CD14-positive monocyte (primary cell): ENCODE measurements around the gene MGAM2. TPM values are rescaled to one million over a fixed set of nuclear protein-coding genes. Genes with fewer than 3 reads are reported as not detected.

Source experiments
- DNase-seq, 3 donors: peaks; one replicate each; pipeline ENCODE4 v3.0.0-alpha.2; 2011 to 2022
- H2AFZ ChIP-seq: 2 replicates; pipeline ENCODE4 v1.6.0; 2012; ENCODE audit warnings: mild to moderate bottlenecking, low read depth, low read length, inconsistent platforms; ENCODE audit not compliant: insufficient read depth, poor library complexity, severe bottlenecking
- H3K27ac ChIP-seq, 2 donors: 1 replicate in 1 of 2; 2 replicates in 1 of 2; pipeline ENCODE4 v1.5.1; 2012 to 2013; ENCODE audit warnings: low read length in 2 of 2, control low read depth in 1 of 2, inconsistent platforms in 1 of 2, low read depth in 1 of 2, mild to moderate bottlenecking in 1 of 2
- H3K27me3 ChIP-seq, 2 donors: one replicate each; pipeline versions ENCODE4 v1.6.0 to v1.6.1; 2011 to 2013; ENCODE audit warnings: low read length in 2 of 2; ENCODE audit not compliant: control insufficient read depth in 2 of 2, insufficient read depth in 2 of 2
- H3K36me3 ChIP-seq, 2 donors: replicated peaks in 1 of 2; 1 replicate in 1 of 2; 2 replicates in 1 of 2; pipeline versions ENCODE4 v1.5.1 to v1.6.1; 2012 to 2013; ENCODE audit warnings: low read length in 2 of 2, control low read depth in 1 of 2, inconsistent platforms in 1 of 2, mild to moderate bottlenecking in 1 of 2; ENCODE audit not compliant: insufficient read depth in 2 of 2, control insufficient read depth in 1 of 2
- H3K4me1 ChIP-seq, 2 donors: 1 replicate in 1 of 2; 2 replicates in 1 of 2; pipeline versions ENCODE4 v1.5.1 to v1.6.1; 2012 to 2013; ENCODE audit warnings: low read length in 2 of 2, control low read depth in 1 of 2, inconsistent platforms in 1 of 2, mild to moderate bottlenecking in 1 of 2, moderate library complexity in 1 of 2; ENCODE audit not compliant: insufficient read depth in 2 of 2, control insufficient read depth in 1 of 2
- H3K4me2 ChIP-seq: replicated peaks from 2 replicates; pipeline ENCODE3; 2012; ENCODE audit warnings: low read length, moderate library complexity, mild to moderate bottlenecking; ENCODE audit not compliant: poor library complexity, severe bottlenecking; ENCODE audit errors: extremely low read depth
- H3K4me3 ChIP-seq, 3 experiments: fragments of 200-600 bp in 1 of 3; sonication (generic) in 1 of 3; replicated peaks in 1 of 3; 1 replicate in 2 of 3; 2 replicates in 1 of 3; pipeline ENCODE4 v1.5.1; 2011 to 2013; ENCODE audit warnings: low read length in 3 of 3, mild to moderate bottlenecking in 3 of 3, control low read depth in 2 of 3, low read depth in 2 of 3, inconsistent platforms in 1 of 3, moderate library complexity in 1 of 3
- H3K79me2 ChIP-seq: 2 replicates; pipeline ENCODE4 v1.6.0; 2012; ENCODE audit warnings: mild to moderate bottlenecking, control low read depth, inconsistent platforms, low read length, moderate library complexity; ENCODE audit not compliant: insufficient read depth
- H3K9ac ChIP-seq: 2 replicates; pipeline ENCODE4 v1.6.0; 2017; ENCODE audit warnings: low read length, mild to moderate bottlenecking; ENCODE audit not compliant: insufficient read depth, poor library complexity, severe bottlenecking
- H3K9me3 ChIP-seq, 2 donors: replicated peaks in 1 of 2; 1 replicate in 1 of 2; 2 replicates in 1 of 2; pipeline versions ENCODE4 v1.5.1 to v1.6.1; 2012 to 2013; ENCODE audit warnings: low read length in 2 of 2, control low read depth in 1 of 2; ENCODE audit not compliant: control insufficient read depth in 1 of 2, insufficient read depth in 1 of 2
- H4K20me1 ChIP-seq: 2 replicates; pipeline ENCODE4 v1.6.0; 2012; ENCODE audit warnings: mild to moderate bottlenecking, low read length, control low read depth, moderate library complexity; ENCODE audit not compliant: insufficient read depth
- H3K27ac Mint-ChIP-seq, 7 donors: one replicate each; pipeline ENCODE4 v1.8.0; 2020; ENCODE audit warnings: mild to moderate bottlenecking in 7 of 7, mixed read lengths in 7 of 7, moderate library complexity in 6 of 7, inconsistent platforms in 2 of 7
- H3K27me3 Mint-ChIP-seq, 3 donors: one replicate each; pipeline ENCODE4 v1.8.0; 2021 to 2022; ENCODE audit warnings: low read depth in 3 of 3, mild to moderate bottlenecking in 3 of 3, mixed read lengths in 3 of 3, moderate library complexity in 3 of 3, inconsistent platforms in 1 of 3
- H3K36me3 Mint-ChIP-seq, 2 donors: one replicate each; pipeline ENCODE4 v1.8.0; 2020; ENCODE audit warnings: mixed read lengths in 2 of 2, inconsistent platforms in 1 of 2, mild to moderate bottlenecking in 1 of 2
- H3K4me1 Mint-ChIP-seq: one replicate; pipeline ENCODE4 v1.8.0; 2020; ENCODE audit warnings: mild to moderate bottlenecking, mixed read lengths
- H3K4me3 Mint-ChIP-seq, 2 donors: one replicate each; pipeline ENCODE4 v1.8.0; 2020; ENCODE audit warnings: mild to moderate bottlenecking in 2 of 2, mixed read lengths in 2 of 2, moderate library complexity in 1 of 2
- H3K9me3 Mint-ChIP-seq, 7 donors: one replicate each; pipeline ENCODE4 v1.8.0; 2020 to 2022; ENCODE audit warnings: mixed read lengths in 7 of 7, mild to moderate bottlenecking in 6 of 7, moderate library complexity in 6 of 7, inconsistent platforms in 2 of 7
- WGBS: methylation state at CpG from one replicate; pipeline ENCODE4 v1.1.5; 2013; ENCODE audit warnings: missing lambda C conversion rate; ENCODE audit not compliant: insufficient coverage; 5-methylcytosine and 5-hydroxymethylcytosine counted together
- intact Hi-C, 2 donors: fragments of 100-400 bp; cut with micrococcal nuclease; formaldehyde crosslinking; loops; one replicate each; pipeline versions ENCODE4 v1.15.0 to v1.15.1; 2023
- polyA plus RNA-seq, 3 donors: library from polyadenylated mRNA; depleted of rRNA in 1 of 3; unstranded in 2 of 3; stranded (reverse) in 1 of 3; fragments of 300-500 nt in 2 of 3; fragments of >200 nt in 1 of 3; fragmentation: Illumina TruSeq in 2 of 3; gene quantifications; 1 replicate in 2 of 3; 2 replicates in 1 of 3; pipeline ENCODE4 v1.2.3, GENCODE V29; 2012 to 2021
- TF ChIP-seq, protein P1 (sequence below): fragments of 200-600 bp; IDR thresholded peaks from one replicate; pipeline ENCODE4 v1.8.0; 2022; ENCODE audit warnings: antibody characterized with exemption, mild to moderate bottlenecking

The MGAM2 gene
- polyA plus RNA-seq, 3 donors: 0.08 TPM; not detected in 2

DNA sequence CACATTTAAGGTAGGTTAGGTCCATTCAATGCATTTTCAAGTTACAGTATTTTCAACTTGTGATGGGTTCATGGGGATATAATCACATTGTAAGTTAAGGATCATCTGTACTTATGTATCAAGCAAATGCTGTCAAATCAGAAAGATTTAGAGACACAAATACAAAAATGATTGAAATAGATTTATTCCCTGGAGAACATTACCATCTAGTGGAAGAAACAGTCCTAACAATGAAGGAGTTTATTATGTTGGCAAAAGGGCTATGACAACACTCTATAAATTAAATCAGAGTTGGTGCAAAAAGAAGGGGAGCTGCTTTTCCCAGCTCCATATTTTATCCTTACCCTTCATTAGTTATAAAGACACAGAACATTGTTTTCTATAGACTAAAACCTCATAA is 77.3 kb downstream of the MGAM2 start:
- H3K4me2 ChIP-seq: no peak overlapping the region
- TF ChIP-seq, protein P1, sequence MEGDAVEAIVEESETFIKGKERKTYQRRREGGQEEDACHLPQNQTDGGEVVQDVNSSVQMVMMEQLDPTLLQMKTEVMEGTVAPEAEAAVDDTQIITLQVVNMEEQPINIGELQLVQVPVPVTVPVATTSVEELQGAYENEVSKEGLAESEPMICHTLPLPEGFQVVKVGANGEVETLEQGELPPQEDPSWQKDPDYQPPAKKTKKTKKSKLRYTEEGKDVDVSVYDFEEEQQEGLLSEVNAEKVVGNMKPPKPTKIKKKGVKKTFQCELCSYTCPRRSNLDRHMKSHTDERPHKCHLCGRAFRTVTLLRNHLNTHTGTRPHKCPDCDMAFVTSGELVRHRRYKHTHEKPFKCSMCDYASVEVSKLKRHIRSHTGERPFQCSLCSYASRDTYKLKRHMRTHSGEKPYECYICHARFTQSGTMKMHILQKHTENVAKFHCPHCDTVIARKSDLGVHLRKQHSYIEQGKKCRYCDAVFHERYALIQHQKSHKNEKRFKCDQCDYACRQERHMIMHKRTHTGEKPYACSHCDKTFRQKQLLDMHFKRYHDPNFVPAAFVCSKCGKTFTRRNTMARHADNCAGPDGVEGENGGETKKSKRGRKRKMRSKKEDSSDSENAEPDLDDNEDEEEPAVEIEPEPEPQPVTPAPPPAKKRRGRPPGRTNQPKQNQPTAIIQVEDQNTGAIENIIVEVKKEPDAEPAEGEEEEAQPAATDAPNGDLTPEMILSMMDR: peak; percentile 73
- no peaks in the 10 kb centered on the region for H4K20me1 ChIP-seq
- H3K27ac ChIP-seq: peak overlapping the region in 1 of 2 donors; percentile 39
- Mint-ChIP-seq H3K4me3 (no peak overlapping the region), H3K27ac (peak overlapping the region in 1 of 7 donors; percentile 55), H3K36me3 (no peaks in the 10 kb centered on the region), H3K27me3 (peaks cover 10 to 13% (median 12%) of the 10 kb centered on the region in 3 donors), H3K9me3 (peaks cover 0 to under 1% (median 0%) of the 10 kb centered on the region in 7 donors), H3K4me1 (peaks cover 31% of the 10 kb centered on the region)
- H3K9me3 ChIP-seq: no peaks in the 10 kb centered on the region
- H3K36me3 ChIP-seq: no peaks in the 10 kb centered on the region
- H3K27me3 ChIP-seq: peaks cover 0 to 4% of the 10 kb centered on the region in 2 donors
- H3K9ac ChIP-seq: no peak overlapping the region
- peak; percentile 8 to 34 (median 14) for DNase-seq
- intact Hi-C loops: loop anchor here (5.0 to 10.0 kb wide), 4 partner anchors 212 to 437 kb away; partner anchors contain the start of genes TAS2R3 (in 1 of the 2) and TAS2R38 (in 1 of the 2)
- H3K4me3 ChIP-seq: no peak overlapping the region
- peaks cover 23 to 28% of the 10 kb centered on the region in 2 donors for H3K4me1 ChIP-seq
- no peaks in the 10 kb centered on the region for H3K79me2 ChIP-seq
- no peak overlapping the region for H2AFZ ChIP-seq

DNA sequence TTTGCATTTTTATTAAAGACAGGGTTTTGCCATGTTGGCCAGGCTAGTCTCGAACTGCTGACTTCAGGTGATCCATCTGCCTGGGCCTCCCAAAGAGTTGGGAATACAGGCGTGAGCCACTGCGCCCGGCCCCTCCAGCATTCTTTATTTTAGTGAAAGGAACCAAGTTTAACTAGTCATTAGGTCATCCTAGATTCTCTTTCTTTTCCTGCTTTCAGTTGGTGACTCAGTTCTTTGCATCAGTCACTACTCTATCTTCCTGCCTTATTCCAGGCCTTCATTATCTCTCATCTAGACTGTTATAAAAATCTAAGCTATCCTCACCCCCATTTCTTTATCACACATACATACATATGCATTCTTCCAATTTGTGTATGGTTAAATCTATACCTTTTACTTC is 82.7 kb downstream of the MGAM2 start:
- Mint-ChIP-seq H3K27me3 (peaks cover 12 to 16% (median 13%) of the 10 kb centered on the region in 3 donors), H3K27ac (no peak overlapping the region), H3K4me3 (no peak overlapping the region), H3K4me1 (no peaks in the 10 kb centered on the region), H3K36me3 (no peaks in the 10 kb centered on the region), H3K9me3 (peaks cover 0 to 2% (median 0%) of the 10 kb centered on the region in 7 donors)
- TF ChIP-seq, protein P1: no peak
- Histone ChIP-seq H3K27ac (no peak overlapping the region), H3K9ac (no peak overlapping the region), H3K27me3 (peaks cover 0 to 4% of the 10 kb centered on the region in 2 donors), H4K20me1 (no peaks in the 10 kb centered on the region), H2AFZ (no peak overlapping the region), H3K9me3 (no peaks in the 10 kb centered on the region), H3K4me3 (no peak overlapping the region), H3K4me1 (no peaks in the 10 kb centered on the region), H3K36me3 (no peaks in the 10 kb centered on the region), H3K79me2 (no peaks in the 10 kb centered on the region), H3K4me2 (no peak overlapping the region)
- WGBS: 92% methylated on average over 4 of the region's 4 CpGs
- DNase-seq: no peak
- intact Hi-C loops: no loop called here
